MCF 10A (cell line): ENCODE measurements around the gene ECE1. TPM values are rescaled to one million over a fixed set of nuclear protein-coding genes. Genes with fewer than 3 reads are reported as not detected.

Source experiments
- BruUV-seq: library from RNA; stranded (reverse); fragments of 400-500 nt; replicated peaks from 2 replicates; lab custom pipeline; 2021; lab: Mats Ljungman, UMichigan
- CTCF ChIA-PET: fragments of 300-600 bp; sonication (Branson Sonifier 250); formaldehyde crosslinking; extraction: SDS; loops from one replicate; lab custom pipeline; 2021; ENCODE audit warnings: antibody characterized with exemption, inconsistent platforms; lab: Yijun Ruan, JAX
- POLR2A ChIA-PET: fragments of 300-600, 350-650 bp; sonication (Branson Sonifier 250); formaldehyde crosslinking; extraction: SDS; loops from one replicate; lab custom pipeline; 2020; ENCODE audit warnings: antibody characterized with exemption, inconsistent platforms; lab: Yijun Ruan, JAX
- DNase-seq: peaks from one replicate; pipeline ENCODE4 v3.0.0-alpha.2; 2018; ENCODE audit not compliant: unreplicated experiment
- H3K27ac Mint-ChIP-seq: one replicate; pipeline ENCODE4 v1.8.0; 2022; ENCODE audit warnings: mild to moderate bottlenecking, low read depth, mixed read lengths; ENCODE audit not compliant: unreplicated experiment
- H3K27me3 Mint-ChIP-seq: one replicate; pipeline ENCODE4 v1.8.0; 2022; ENCODE audit warnings: mixed read lengths; ENCODE audit not compliant: insufficient read depth, unreplicated experiment
- H3K36me3 Mint-ChIP-seq: one replicate; pipeline ENCODE4 v1.8.0; 2022; ENCODE audit warnings: mild to moderate bottlenecking, moderate library complexity, mixed read lengths; ENCODE audit not compliant: insufficient read depth, unreplicated experiment
- H3K4me1 Mint-ChIP-seq: one replicate; pipeline ENCODE4 v1.8.0; 2022; ENCODE audit warnings: mixed read lengths; ENCODE audit not compliant: insufficient read depth, unreplicated experiment
- H3K4me3 Mint-ChIP-seq: one replicate; pipeline ENCODE4 v1.8.0; 2022; ENCODE audit warnings: mild to moderate bottlenecking, moderate library complexity, mixed read lengths; ENCODE audit not compliant: unreplicated experiment
- H3K9me3 Mint-ChIP-seq: one replicate; pipeline ENCODE4 v1.8.0; 2022; ENCODE audit warnings: mixed read lengths; ENCODE audit not compliant: unreplicated experiment
- CTCF ChIP-seq: fragments of 200-600 bp; IDR thresholded peaks from one replicate; pipeline ENCODE4 v1.8.0; 2022; ENCODE audit warnings: antibody characterized with exemption, mild to moderate bottlenecking; ENCODE audit not compliant: unreplicated experiment
- intact Hi-C: fragments of 100-400 bp; cut with micrococcal nuclease; formaldehyde crosslinking; loops from 2 replicates; pipeline ENCODE4 v1.14.1; 2022
- total RNA-seq: library from RNA; stranded (reverse); gene quantifications from 2 replicates; pipeline ENCODE4 v1.2.3, GENCODE V29; 2022

The ECE1 gene
- total RNA-seq, 1 experiment from 2014 or later = 40.0 TPM

DNA sequence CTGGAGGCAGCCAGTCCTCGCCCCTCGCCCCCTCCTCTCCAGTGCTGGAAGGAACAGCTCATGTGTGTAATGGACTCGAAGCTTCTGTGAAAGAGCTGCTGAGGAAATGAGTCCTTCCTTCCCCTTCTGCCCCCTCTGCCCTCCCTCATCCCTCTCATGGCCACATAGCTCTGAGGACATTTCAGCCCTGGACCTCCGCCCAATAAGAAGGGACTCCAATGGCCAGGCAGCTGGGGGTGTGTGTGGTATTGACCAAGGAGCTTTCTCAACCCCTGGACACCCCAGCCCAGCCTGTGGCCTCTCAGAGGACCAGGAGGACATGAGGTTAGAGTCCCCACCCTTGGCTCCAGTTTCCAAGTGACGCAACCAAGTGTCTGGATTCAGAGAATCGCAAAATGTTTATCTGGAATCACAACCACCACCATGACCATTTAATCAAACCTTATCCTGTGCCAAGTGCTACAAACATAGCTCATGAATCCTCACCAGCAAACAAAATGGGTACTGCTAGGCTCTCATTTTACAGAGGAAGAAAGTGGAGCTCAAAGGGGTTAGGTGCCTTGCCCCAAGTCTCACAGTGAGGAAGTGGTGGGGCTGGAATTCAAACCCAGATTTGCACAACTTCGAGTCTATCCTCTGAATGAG, 47.8 kb upstream of the ECE1 start:
- intact Hi-C loops = no loop called here
- ChIA-PET POLR2A (interaction anchor here (0.9 to 2.6 kb wide), 3 partner anchors 9 to 32 kb away, joined by 6 to 11 read pairs (median 7); no protein-coding TSS in a partner anchor), CTCF (interaction anchor here (0.6 to 5.6 kb wide), 6 partner anchors 14 to 161 kb away, joined by 4 to 27 read pairs (median 6); no protein-coding TSS in a partner anchor)
- H3K9me3 Mint-ChIP-seq = no peaks in the 10 kb centered on the region
- H3K4me1 Mint-ChIP-seq = peaks cover 45% of the 10 kb centered on the region
- no peak overlapping the region for H3K4me3 Mint-ChIP-seq
- peak; percentile 61 for DNase-seq
- H3K27ac Mint-ChIP-seq = peak overlapping the region; percentile 67
- H3K27me3 Mint-ChIP-seq = no peaks in the 10 kb centered on the region
- no TSS peak for BruUV-seq
- no peaks in the 10 kb centered on the region for H3K36me3 Mint-ChIP-seq
- no peak for TF ChIP-seq CTCF

GRCh38 chr1:21337454-21337927, 47.2 kb upstream of the ECE1 start:
- H3K27ac Mint-ChIP-seq = no peak overlapping the region
- TF ChIP-seq CTCF = no peak
- no peaks in the 10 kb centered on the region for H3K9me3 Mint-ChIP-seq
- CTCF ChIA-PET = interaction anchor here (0.6 to 5.6 kb wide), 5 partner anchors 14 to 105 kb away, joined by 4 to 27 read pairs (median 7); no protein-coding TSS in a partner anchor
- no peak overlapping the region for H3K4me3 Mint-ChIP-seq
- no peak for DNase-seq
- no TSS peak for BruUV-seq
- no peaks in the 10 kb centered on the region for H3K36me3 Mint-ChIP-seq
- POLR2A ChIA-PET = interaction anchor here (0.8 to 2.6 kb wide), 6 partner anchors 7 to 677 kb away, joined by 4 to 11 read pairs (median 5); partner anchors contain the start of gene DDOST
- peaks cover 40% of the 10 kb centered on the region for H3K4me1 Mint-ChIP-seq
- intact Hi-C loops = no loop called here
- H3K27me3 Mint-ChIP-seq = no peaks in the 10 kb centered on the region

DNA sequence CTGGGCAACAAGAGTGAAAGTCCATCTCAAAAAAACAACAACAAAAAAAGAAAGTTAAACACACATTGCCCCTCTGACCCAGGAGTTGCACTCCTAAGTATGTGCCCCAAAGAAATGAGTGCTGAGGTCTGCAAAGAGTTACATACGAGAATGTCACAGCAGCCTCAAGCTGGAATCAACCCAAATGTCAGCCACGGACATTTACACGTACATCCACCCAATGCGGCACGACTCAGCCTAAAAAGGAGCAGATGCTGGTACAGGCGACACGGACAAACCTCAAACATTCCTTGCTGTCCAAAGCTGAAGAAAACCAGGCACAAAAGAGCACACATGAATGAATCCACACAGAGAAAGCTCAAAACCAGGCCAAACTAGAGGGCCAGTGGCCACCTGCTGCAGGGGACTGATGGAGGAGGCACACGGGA, 46.8 kb upstream of the ECE1 start:
- intact Hi-C loops = no loop called here
- no peak for TF ChIP-seq CTCF
- no peak for DNase-seq
- BruUV-seq = no TSS peak
- Mint-ChIP-seq H3K4me3 (no peak overlapping the region), H3K36me3 (no peaks in the 10 kb centered on the region), H3K9me3 (no peaks in the 10 kb centered on the region), H3K4me1 (peaks cover 40% of the 10 kb centered on the region), H3K27me3 (no peaks in the 10 kb centered on the region), H3K27ac (no peak overlapping the region)
- ChIA-PET POLR2A (interaction anchor here (0.8 to 2.6 kb wide), 5 partner anchors 8 to 676 kb away, joined by 4 to 11 read pairs (median 4); partner anchors contain the start of gene DDOST), CTCF (interaction anchor here (1.6 to 5.6 kb wide), 3 partner anchors 32 to 105 kb away, joined by 7 to 27 read pairs (median 16); no protein-coding TSS in a partner anchor)

DNA sequence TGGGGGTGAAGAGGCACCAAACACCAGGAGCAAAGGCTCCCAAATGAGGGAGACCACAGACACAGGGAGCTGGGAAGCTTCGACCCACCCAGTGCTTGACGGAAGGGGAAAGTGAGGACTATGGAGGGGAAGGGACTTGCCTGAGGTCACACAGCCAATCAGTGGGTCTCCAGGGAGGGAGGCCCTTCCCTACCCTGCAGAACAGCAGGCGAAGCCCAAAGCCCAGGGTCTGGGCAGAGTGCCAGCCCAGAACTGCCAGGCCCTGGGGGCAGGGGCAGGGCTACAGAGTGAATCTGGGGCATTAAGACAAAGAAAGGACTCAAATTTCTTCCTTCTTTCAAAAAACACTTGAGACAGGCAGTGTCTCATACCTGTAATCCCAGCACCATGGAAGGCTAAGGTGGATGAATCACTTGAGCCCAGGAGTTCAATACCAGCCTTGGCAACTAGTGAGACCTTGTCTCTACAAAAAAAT, 45.5 kb upstream of the ECE1 start:
- intact Hi-C loops = no loop called here
- no peaks in the 10 kb centered on the region for H3K27me3 Mint-ChIP-seq

More for the DNA sequence above, 45.5 kb upstream of the ECE1 start:
- Mint-ChIP-seq H3K4me3 (peak overlapping the region; percentile 14), H3K36me3 (peaks cover 6% of the 10 kb centered on the region), H3K4me1 (peaks cover 40% of the 10 kb centered on the region), H3K9me3 (no peaks in the 10 kb centered on the region), H3K27ac (peak overlapping the region; percentile 93)
- BruUV-seq = no TSS peak
- peak; percentile 86 for DNase-seq
- no peak for TF ChIP-seq CTCF
- ChIA-PET POLR2A (interaction anchor here (0.7 to 3.4 kb wide), 6 partner anchors 9 to 549 kb away, joined by 3 to 16 read pairs (median 4); no protein-coding TSS in a partner anchor), CTCF (interaction anchor here (0.5 to 5.6 kb wide), 10 partner anchors 9 to 373 kb away, joined by 3 to 27 read pairs (median 8); no protein-coding TSS in a partner anchor)
